Measurements from ENCODE around the gene NFKBIB.

GRCh38 chr19:38869836-38870607 lies 29.7 kb upstream of the NFKBIB start:
- TF ChIP-seq SIN3A (IDR thresholded peaks at IDR 0.05; ENCODE audit: borderline replicate concordance, insufficient read depth, low read length) (no peak), REST (IDR thresholded peaks at IDR 0.05; ENCODE audit: insufficient read depth in 1 of 2, low read depth in 2 of 2, low read length in 2 of 2) (no peak)
